ENCODE measurements around the gene SELPLG. TPM values are rescaled to one million over a fixed set of nuclear protein-coding genes. Genes with fewer than 3 reads are reported as not detected.

The SELPLG gene
- total and polyA plus RNA-seq, 4 donors, result 2.1 to 9.6 (median 4.8) TPM

- no peaks in the 10 kb centered on the region for H3K4me1 ChIP-seq (ENCODE audit: control insufficient read depth in 4 of 4, insufficient read depth in 4 of 4, low read length in 3 of 4)
- H3K4me3 ChIP-seq (ENCODE audit: low read depth in 1 of 3, low read length in 3 of 3), result no peak overlapping the region
- no peak overlapping the region for H3K9ac ChIP-seq (ENCODE audit: low read depth in 1 of 2, low read length in 2 of 2)
- H3K9me3 ChIP-seq (ENCODE audit: control insufficient read depth in 4 of 4, low read length in 3 of 4), result no peaks in the 10 kb centered on the region
- no peaks in the 10 kb centered on the region for H3K27me3 ChIP-seq (ENCODE audit: control insufficient read depth in 4 of 4, insufficient read depth in 4 of 4, low read length in 3 of 4)
- H3K27ac ChIP-seq (ENCODE audit: low read depth in 1 of 2, low read length in 2 of 2), result no peak overlapping the region
- no peak for DNase-seq (ENCODE audit: low spot score)
- TF ChIP-seq HNF4A (conservative IDR thresholded peaks at IDR 0.05) (no peak), RAD21 (IDR thresholded peaks at IDR 0.05) (no peak), NR2F2 (IDR thresholded peaks at IDR 0.05) (no peak), YY1 (IDR thresholded peaks at IDR 0.05) (no peak), REST (IDR thresholded peaks at IDR 0.05) (no peak), ZBTB33 (IDR thresholded peaks at IDR 0.05) (no peak), HNF4G (IDR thresholded peaks at IDR 0.05) (no peak), EGR1 (IDR thresholded peaks at IDR 0.05; ENCODE audit: low read depth in 2 of 2) (no peak), FOXA2 (IDR thresholded peaks at IDR 0.05) (no peak), CTCF (IDR thresholded peaks at IDR 0.05; ENCODE audit: low read depth, low read length, missing input control) (no peak), TAF1 (conservative IDR thresholded peaks at IDR 0.05) (no peak), MAX (IDR thresholded peaks at IDR 0.05) (no peak), ATF3 (IDR thresholded peaks at IDR 0.05) (no peak), GABPA (IDR thresholded peaks at IDR 0.05 in 1 of 2, conservative IDR thresholded peaks at IDR 0.05 in 1 of 2) (no peak), RXRA (IDR thresholded peaks at IDR 0.05) (no peak), SP1 (IDR thresholded peaks at IDR 0.05) (no peak), JUND (IDR thresholded peaks at IDR 0.05) (no peak), FOXA1 (IDR thresholded peaks at IDR 0.05) (no peak)
- H3K36me3 ChIP-seq (ENCODE audit: control insufficient read depth in 4 of 4, insufficient read depth in 3 of 4, low read depth in 1 of 4, low read length in 3 of 4), result no peaks in the 10 kb centered on the region
- 63% methylated on average over 4 of the region's 4 CpGs for WGBS
Measured at GRCh38 chr12:108600702-108601007, 33.0 kb downstream of the SELPLG start.

Measured in liver (tissue), 9 donors.